H9 (cell line): ENCODE data around the gene HBA1. TPM values are rescaled to one million over a fixed set of nuclear protein-coding genes. Genes with fewer than 3 reads are reported as not detected.

ENCODE experiments used
- DNase-seq: peaks from one replicate; pipeline ENCODE4 v3.0.0-alpha.2; 2017
- H2AFZ ChIP-seq: one replicate; pipeline ENCODE4 v1.6.1; 2013; ENCODE audit warnings: mild to moderate bottlenecking, low read length, control low read depth, moderate library complexity
- H2AK5ac ChIP-seq: 2 replicates; pipeline ENCODE4 v1.6.1; 2013; ENCODE audit warnings: low read length, control low read depth, mixed read lengths; ENCODE audit not compliant: insufficient read length
- H2BK120ac ChIP-seq: one replicate; pipeline ENCODE4 v1.6.1; 2013; ENCODE audit warnings: low read depth, mild to moderate bottlenecking, low read length, control low read depth, inconsistent platforms; ENCODE audit not compliant: poor library complexity, severe bottlenecking
- H2BK12ac ChIP-seq: 2 replicates; pipeline ENCODE4 v1.6.1; 2013; ENCODE audit warnings: low read length, control low read depth, mixed read lengths, low read depth; ENCODE audit not compliant: insufficient read length
- H2BK15ac ChIP-seq: 2 replicates; pipeline ENCODE4 v1.6.1; 2013; ENCODE audit warnings: low read depth, low read length, control low read depth
- H2BK20ac ChIP-seq: one replicate; pipeline ENCODE4 v1.6.1; 2013; ENCODE audit warnings: low read depth, mild to moderate bottlenecking, low read length, control low read depth, inconsistent platforms; ENCODE audit not compliant: poor library complexity, severe bottlenecking
- H2BK5ac ChIP-seq: 2 replicates; pipeline ENCODE4 v1.6.1; 2013; ENCODE audit warnings: low read length, control low read depth, mixed read lengths; ENCODE audit not compliant: insufficient read length
- H3K14ac ChIP-seq: 2 replicates; pipeline ENCODE4 v1.6.1; 2013; ENCODE audit warnings: low read length, control low read depth; ENCODE audit not compliant: insufficient read depth
- H3K18ac ChIP-seq: 2 replicates; pipeline ENCODE4 v1.6.1; 2013; ENCODE audit warnings: low read depth, mild to moderate bottlenecking, mixed read lengths, low read length, control low read depth; ENCODE audit not compliant: insufficient read length
- H3K23ac ChIP-seq: 2 replicates; pipeline ENCODE4 v1.6.1; 2013; ENCODE audit warnings: low read length, control low read depth, mixed read lengths, low read depth; ENCODE audit not compliant: insufficient read length
- H3K23me2 ChIP-seq: 2 replicates; pipeline ENCODE4 v1.6.1; 2013; ENCODE audit warnings: low read depth, mild to moderate bottlenecking, mixed read lengths, low read length, control low read depth; ENCODE audit not compliant: insufficient read length, poor library complexity, severe bottlenecking
- H3K27ac ChIP-seq: 2 replicates; pipeline ENCODE4 v1.5.1; 2013; ENCODE audit warnings: low read length, control low read depth, mixed read lengths, low read depth; ENCODE audit not compliant: insufficient read length
- H3K27me3 ChIP-seq: 2 replicates; pipeline ENCODE4 v1.6.1; 2013; ENCODE audit warnings: low read length, control low read depth, inconsistent platforms; ENCODE audit not compliant: insufficient read depth
- H3K4ac ChIP-seq: 2 replicates; pipeline ENCODE4 v1.6.1; 2013; ENCODE audit warnings: low read depth, mild to moderate bottlenecking, control low read depth, inconsistent platforms, low read length, moderate library complexity
- H3K4me1 ChIP-seq: 2 replicates; pipeline ENCODE4 v1.6.1; 2013; ENCODE audit warnings: low read length, control low read depth, inconsistent platforms; ENCODE audit not compliant: insufficient read depth
- H3K4me2 ChIP-seq: 2 replicates; pipeline ENCODE4 v1.6.1; 2013; ENCODE audit warnings: low read length, control low read depth, mixed read lengths; ENCODE audit not compliant: insufficient read length, insufficient read depth
- H3K56ac ChIP-seq: 2 replicates; pipeline ENCODE4 v1.6.1; 2013; ENCODE audit warnings: low read depth, mild to moderate bottlenecking, mixed read lengths, low read length, control low read depth; ENCODE audit not compliant: insufficient read length
- H3K79me1 ChIP-seq: 2 replicates; pipeline ENCODE4 v1.6.1; 2013; ENCODE audit warnings: low read depth, mild to moderate bottlenecking, moderate library complexity, low read length, control low read depth, inconsistent platforms; ENCODE audit not compliant: insufficient read depth, poor library complexity, severe bottlenecking
- H3K79me2 ChIP-seq: 2 replicates; pipeline ENCODE4 v1.6.1; 2013; ENCODE audit warnings: low read length, control low read depth, inconsistent platforms; ENCODE audit not compliant: insufficient read depth
- H3K9ac ChIP-seq: 2 replicates; pipeline ENCODE4 v1.6.1; 2013; ENCODE audit warnings: low read length, control low read depth, mixed read lengths; ENCODE audit not compliant: insufficient read length; ENCODE audit errors: extremely low read depth
- H3K9me3 ChIP-seq: one replicate; pipeline ENCODE4 v1.6.1; 2013; ENCODE audit warnings: low read depth, low read length, inconsistent platforms; ENCODE audit not compliant: control insufficient read depth
- H3T11ph ChIP-seq: one replicate; pipeline ENCODE4 v1.6.1; 2013; ENCODE audit warnings: mild to moderate bottlenecking, low read length, control low read depth, inconsistent platforms
- H4K20me1 ChIP-seq: one replicate; pipeline ENCODE4 v1.6.1; 2013; ENCODE audit not compliant: control insufficient read depth, insufficient read length, insufficient read depth
- H4K5ac ChIP-seq: 2 replicates; pipeline ENCODE4 v1.6.1; 2013; ENCODE audit warnings: low read depth, mild to moderate bottlenecking, mixed read lengths, low read length, control low read depth; ENCODE audit not compliant: insufficient read length
- H4K8ac ChIP-seq: replicated peaks from 2 replicates; pipeline ENCODE4 v1.6.1; 2013; ENCODE audit warnings: low read length, control low read depth, mixed read lengths, low read depth; ENCODE audit not compliant: insufficient read length
- H4K91ac ChIP-seq: 2 replicates; pipeline ENCODE4 v1.6.1; 2013; ENCODE audit warnings: low read depth, mild to moderate bottlenecking, moderate library complexity, mixed read lengths, low read length, control low read depth; ENCODE audit not compliant: insufficient read length
- H3K27ac Mint-ChIP-seq, 3 experiments: 2 replicates in 2 of 3; 3 replicates in 1 of 3; pipeline ENCODE4 v1.8.0; 2020 to 2021; ENCODE audit warnings: mixed read lengths in 3 of 3, mild to moderate bottlenecking in 1 of 3, moderate library complexity in 1 of 3
- H3K27me3 Mint-ChIP-seq: 2 replicates; pipeline ENCODE4 v1.8.0; 2021; ENCODE audit warnings: low read depth, mild to moderate bottlenecking, moderate library complexity, mixed read lengths
- H3K36me3 Mint-ChIP-seq, 3 experiments: 2 replicates in 2 of 3; 3 replicates in 1 of 3; pipeline ENCODE4 v1.8.0; 2020 to 2021; ENCODE audit warnings: low read depth in 3 of 3, mixed read lengths in 3 of 3; ENCODE audit not compliant: insufficient read depth in 1 of 3
- H3K4me1 Mint-ChIP-seq, 2 experiments: 2 replicates each; pipeline ENCODE4 v1.8.0; 2020; ENCODE audit warnings: mixed read lengths in 2 of 2
- H3K4me3 Mint-ChIP-seq, 2 experiments: 2 replicates in 1 of 2; 3 replicates in 1 of 2; pipeline ENCODE4 v1.8.0; 2020 to 2021; ENCODE audit warnings: mild to moderate bottlenecking in 2 of 2, mixed read lengths in 2 of 2, moderate library complexity in 1 of 2
- H3K9me3 Mint-ChIP-seq, 2 experiments: 2 replicates in 1 of 2; 3 replicates in 1 of 2; pipeline ENCODE4 v1.8.0; 2020; ENCODE audit warnings: mild to moderate bottlenecking in 2 of 2, mixed read lengths in 2 of 2, moderate library complexity in 1 of 2
- CTCF ChIP-seq: fragments of 200-600 bp; sonication (generic); conservative IDR thresholded peaks from 3 replicates; pipeline ENCODE4 v1.8.0; 2021; ENCODE audit warnings: antibody characterized with exemption, mild to moderate bottlenecking
- WGBS: extraction: QIAGEN DNeasy Blood & Tissue Kit; methylation state at CpG from one replicate; pipeline ENCODE4 v1.1.7; 2013; ENCODE audit warnings: missing lambda C conversion rate, low lambda C conversion rate, mixed read lengths; ENCODE audit not compliant: insufficient read length; ENCODE audit errors: extremely low coverage; 5-methylcytosine and 5-hydroxymethylcytosine counted together
- total RNA-seq: library from RNA; stranded (reverse); gene quantifications from 2 replicates; pipeline ENCODE4 v1.2.1, GENCODE V29; 2021

HBA1 gene
- total RNA-seq, 1 experiment from 2014 or later, result 7.2 TPM

- Histone ChIP-seq H2AK5ac (no peak overlapping the region), H4K91ac (no peak overlapping the region), H3K9me3 (no peaks in the 10 kb centered on the region), H3K14ac (no peak overlapping the region), H3K4me2 (no peak overlapping the region), H2BK5ac (no peak overlapping the region), H3K4me1 (no peaks in the 10 kb centered on the region), H3K79me2 (no peaks in the 10 kb centered on the region), H2BK12ac (no peak overlapping the region), H2BK15ac (no peak overlapping the region), H3K18ac (no peak overlapping the region), H2BK120ac (no peak overlapping the region), H3K27me3 (peaks cover 17% of the 10 kb centered on the region; the same call in 1 of the 2 replicates), H4K5ac (no peak overlapping the region), H3T11ph (no peak overlapping the region), H2BK20ac (no peak overlapping the region), H3K9ac (no peak overlapping the region), H3K79me1 (no peaks in the 10 kb centered on the region), H3K23me2 (peaks cover 5% of the 10 kb centered on the region), H3K4ac (no peak overlapping the region), H3K23ac (no peak overlapping the region), H4K20me1 (no peaks in the 10 kb centered on the region), H2AFZ (no peak overlapping the region), H4K8ac (no peak overlapping the region), H3K56ac (no peak overlapping the region), H3K27ac (no peak overlapping the region)
- Mint-ChIP-seq H3K27ac (peak overlapping the region in 1 of 3 experiments; percentile 59; a peak in 2 of 7 replicates), H3K9me3 (no peaks in the 10 kb centered on the region; a peak in 1 of 5 replicates), H3K27me3 (peaks cover 25% of the 10 kb centered on the region), H3K4me1 (no peaks in the 10 kb centered on the region), H3K36me3 (peaks cover 6 to 22% (median 18%) of the 10 kb centered on the region in 3 experiments; a peak in 6 of 7 replicates), H3K4me3 (no peak overlapping the region)
- no peak for TF ChIP-seq CTCF
- WGBS, result no CpG with 5 or more reads among the region's 7 CpGs
- DNase-seq, result no peak
Observed at GRCh38 chr16:183005-183404, 6.5 kb downstream of the HBA1 start.
